T47D (cell line): ENCODE results near the gene CXCR6.

Source experiments
- DNase-seq, 2 experiments: peaks; one replicate each; pipeline versions ENCODE4 v3.0.0 to v3.0.0-alpha.2; 2011 to 2012; ENCODE audit warnings: low read depth in 1 of 2, low spot score in 1 of 2
- JUND ChIP-seq: IDR thresholded peaks from 2 replicates; pipeline ENCODE4 v1.6.1; 2012; ENCODE audit warnings: low read depth
- in situ Hi-C: cut with HindIII; loops from 2 replicates; pipeline ENCODE4 v1.10.0; 2016; ENCODE audit warnings: low sequenced_read_pairs, low pct_unique_long_range_greater_than_20kb

CXCR6 gene

GRCh38 chr3:45911511-45912226 is 31.6 kb upstream of the CXCR6 start:
- in situ Hi-C loops: no loop called here
- no peak for DNase-seq
- TF ChIP-seq JUND: no peak

- no peak for DNase-seq
- TF ChIP-seq JUND: no peak
- in situ Hi-C loops: no loop called here
These were observed 30.8 kb upstream of the CXCR6 start for GRCh38 chr3:45912435-45912834.

- in situ Hi-C loops: no loop called here
- DNase-seq: no peak
These were observed 28.8 kb upstream of the CXCR6 start for GRCh38 chr3:45914362-45915058.

GRCh38 chr3:45915059-45915439 is 28.2 kb upstream of the CXCR6 start:
- in situ Hi-C loops: no loop called here
- TF ChIP-seq JUND: no peak
- DNase-seq: no peak

More at GRCh38 chr3:45914362-45915058, 28.8 kb upstream of the CXCR6 start:
- TF ChIP-seq JUND: no peak

- no peak for DNase-seq
- in situ Hi-C loops: no loop called here
- TF ChIP-seq JUND: no peak
These were observed 27.6 kb upstream of the CXCR6 start for GRCh38 chr3:45915518-45916231.

GRCh38 chr3:45917146-45917898 is 25.9 kb upstream of the CXCR6 start:
- in situ Hi-C loops: no loop called here
- TF ChIP-seq JUND: no peak
- DNase-seq: no peak

GRCh38 chr3:45921158-45922038 is 21.9 kb upstream of the CXCR6 start:
- TF ChIP-seq JUND: no peak
- in situ Hi-C loops: no loop called here
- DNase-seq: no peak

- no peak for DNase-seq
- in situ Hi-C loops: no loop called here
- no peak for TF ChIP-seq JUND
These were observed 21.3 kb upstream of the CXCR6 start for GRCh38 chr3:45922039-45922326.

GRCh38 chr3:45922950-45923590 is 20.2 kb upstream of the CXCR6 start:
- DNase-seq: no peak
- TF ChIP-seq JUND: no peak
- in situ Hi-C loops: no loop called here

- in situ Hi-C loops: no loop called here
- no peak for DNase-seq
These were observed 19.5 kb upstream of the CXCR6 start for GRCh38 chr3:45923755-45924154.

GRCh38 chr3:45927881-45928280 is 15.4 kb upstream of the CXCR6 start:
- in situ Hi-C loops: no loop called here
- DNase-seq: no peak
- no peak for TF ChIP-seq JUND

More at GRCh38 chr3:45923755-45924154, 19.5 kb upstream of the CXCR6 start:
- no peak for TF ChIP-seq JUND
